CD14-positive monocyte (primary cell): ENCODE measurements around the gene MYRF. TPM values are rescaled to one million over a fixed set of nuclear protein-coding genes. Genes with fewer than 3 reads are reported as not detected.

Experiments used
- DNase-seq, 3 donors: peaks; one replicate each; pipeline ENCODE4 v3.0.0-alpha.2; 2011 to 2022
- H2AFZ ChIP-seq: 2 replicates; pipeline ENCODE4 v1.6.0; 2012; ENCODE audit warnings: mild to moderate bottlenecking, low read depth, low read length, inconsistent platforms; ENCODE audit not compliant: insufficient read depth, poor library complexity, severe bottlenecking
- H3K27ac ChIP-seq, 2 donors: 1 replicate in 1 of 2; 2 replicates in 1 of 2; pipeline ENCODE4 v1.5.1; 2012 to 2013; ENCODE audit warnings: low read length in 2 of 2, control low read depth in 1 of 2, inconsistent platforms in 1 of 2, low read depth in 1 of 2, mild to moderate bottlenecking in 1 of 2
- H3K27me3 ChIP-seq, 2 donors: one replicate each; pipeline versions ENCODE4 v1.6.0 to v1.6.1; 2011 to 2013; ENCODE audit warnings: low read length in 2 of 2; ENCODE audit not compliant: control insufficient read depth in 2 of 2, insufficient read depth in 2 of 2
- H3K36me3 ChIP-seq, 2 donors: replicated peaks in 1 of 2; 1 replicate in 1 of 2; 2 replicates in 1 of 2; pipeline versions ENCODE4 v1.5.1 to v1.6.1; 2012 to 2013; ENCODE audit warnings: low read length in 2 of 2, control low read depth in 1 of 2, inconsistent platforms in 1 of 2, mild to moderate bottlenecking in 1 of 2; ENCODE audit not compliant: insufficient read depth in 2 of 2, control insufficient read depth in 1 of 2
- H3K4me1 ChIP-seq, 2 donors: 1 replicate in 1 of 2; 2 replicates in 1 of 2; pipeline versions ENCODE4 v1.5.1 to v1.6.1; 2012 to 2013; ENCODE audit warnings: low read length in 2 of 2, control low read depth in 1 of 2, inconsistent platforms in 1 of 2, mild to moderate bottlenecking in 1 of 2, moderate library complexity in 1 of 2; ENCODE audit not compliant: insufficient read depth in 2 of 2, control insufficient read depth in 1 of 2
- H3K4me2 ChIP-seq: replicated peaks from 2 replicates; pipeline ENCODE3; 2012; ENCODE audit warnings: low read length, moderate library complexity, mild to moderate bottlenecking; ENCODE audit not compliant: poor library complexity, severe bottlenecking; ENCODE audit errors: extremely low read depth
- H3K4me3 ChIP-seq, 3 experiments: fragments of 200-600 bp in 1 of 3; sonication (generic) in 1 of 3; replicated peaks in 1 of 3; 1 replicate in 2 of 3; 2 replicates in 1 of 3; pipeline ENCODE4 v1.5.1; 2011 to 2013; ENCODE audit warnings: low read length in 3 of 3, mild to moderate bottlenecking in 3 of 3, control low read depth in 2 of 3, low read depth in 2 of 3, inconsistent platforms in 1 of 3, moderate library complexity in 1 of 3
- H3K79me2 ChIP-seq: 2 replicates; pipeline ENCODE4 v1.6.0; 2012; ENCODE audit warnings: mild to moderate bottlenecking, control low read depth, inconsistent platforms, low read length, moderate library complexity; ENCODE audit not compliant: insufficient read depth
- H3K9ac ChIP-seq: 2 replicates; pipeline ENCODE4 v1.6.0; 2017; ENCODE audit warnings: low read length, mild to moderate bottlenecking; ENCODE audit not compliant: insufficient read depth, poor library complexity, severe bottlenecking
- H3K9me3 ChIP-seq, 2 donors: replicated peaks in 1 of 2; 1 replicate in 1 of 2; 2 replicates in 1 of 2; pipeline versions ENCODE4 v1.5.1 to v1.6.1; 2012 to 2013; ENCODE audit warnings: low read length in 2 of 2, control low read depth in 1 of 2; ENCODE audit not compliant: control insufficient read depth in 1 of 2, insufficient read depth in 1 of 2
- H4K20me1 ChIP-seq: 2 replicates; pipeline ENCODE4 v1.6.0; 2012; ENCODE audit warnings: mild to moderate bottlenecking, low read length, control low read depth, moderate library complexity; ENCODE audit not compliant: insufficient read depth
- H3K27ac Mint-ChIP-seq, 7 donors: one replicate each; pipeline ENCODE4 v1.8.0; 2020; ENCODE audit warnings: mild to moderate bottlenecking in 7 of 7, mixed read lengths in 7 of 7, moderate library complexity in 6 of 7, inconsistent platforms in 2 of 7
- H3K27me3 Mint-ChIP-seq, 3 donors: one replicate each; pipeline ENCODE4 v1.8.0; 2021 to 2022; ENCODE audit warnings: low read depth in 3 of 3, mild to moderate bottlenecking in 3 of 3, mixed read lengths in 3 of 3, moderate library complexity in 3 of 3, inconsistent platforms in 1 of 3
- H3K36me3 Mint-ChIP-seq, 2 donors: one replicate each; pipeline ENCODE4 v1.8.0; 2020; ENCODE audit warnings: mixed read lengths in 2 of 2, inconsistent platforms in 1 of 2, mild to moderate bottlenecking in 1 of 2
- H3K4me1 Mint-ChIP-seq: one replicate; pipeline ENCODE4 v1.8.0; 2020; ENCODE audit warnings: mild to moderate bottlenecking, mixed read lengths
- H3K4me3 Mint-ChIP-seq, 2 donors: one replicate each; pipeline ENCODE4 v1.8.0; 2020; ENCODE audit warnings: mild to moderate bottlenecking in 2 of 2, mixed read lengths in 2 of 2, moderate library complexity in 1 of 2
- H3K9me3 Mint-ChIP-seq, 7 donors: one replicate each; pipeline ENCODE4 v1.8.0; 2020 to 2022; ENCODE audit warnings: mixed read lengths in 7 of 7, mild to moderate bottlenecking in 6 of 7, moderate library complexity in 6 of 7, inconsistent platforms in 2 of 7
- WGBS: methylation state at CpG from one replicate; pipeline ENCODE4 v1.1.5; 2013; ENCODE audit warnings: missing lambda C conversion rate; ENCODE audit not compliant: insufficient coverage; 5-methylcytosine and 5-hydroxymethylcytosine counted together
- intact Hi-C, 2 donors: fragments of 100-400 bp; cut with micrococcal nuclease; formaldehyde crosslinking; loops; one replicate each; pipeline versions ENCODE4 v1.15.0 to v1.15.1; 2023
- polyA plus RNA-seq, 3 donors: library from polyadenylated mRNA; depleted of rRNA in 1 of 3; unstranded in 2 of 3; stranded (reverse) in 1 of 3; fragments of 300-500 nt in 2 of 3; fragments of >200 nt in 1 of 3; fragmentation: Illumina TruSeq in 2 of 3; gene quantifications; 1 replicate in 2 of 3; 2 replicates in 1 of 3; pipeline ENCODE4 v1.2.3, GENCODE V29; 2012 to 2021
- TF ChIP-seq, protein P1 (sequence below): fragments of 200-600 bp; IDR thresholded peaks from one replicate; pipeline ENCODE4 v1.8.0; 2022; ENCODE audit warnings: antibody characterized with exemption, mild to moderate bottlenecking

Gene MYRF
- polyA plus RNA-seq, 3 donors = 0.18 to 0.19 TPM; not detected in 1

DNA sequence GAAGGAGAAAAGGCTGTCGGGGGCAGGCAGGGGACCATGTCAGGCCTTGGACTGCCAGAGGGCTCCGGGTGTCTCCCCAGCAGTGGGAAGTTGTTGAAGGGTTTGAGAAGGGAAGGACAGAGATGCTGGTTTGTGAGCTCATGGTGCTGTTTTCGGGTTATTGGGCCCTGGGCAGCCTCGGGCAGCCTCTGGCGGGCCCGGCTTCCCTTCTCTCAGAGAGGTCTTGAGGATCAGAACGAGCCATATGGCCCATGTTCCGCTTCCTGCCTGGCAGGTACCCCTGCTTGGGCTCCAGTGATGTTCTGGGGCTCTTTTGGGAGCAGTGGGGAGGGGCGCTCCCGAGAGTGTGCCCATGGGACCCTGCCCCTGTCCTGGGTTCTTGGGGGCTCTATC is 9.8 kb downstream of the MYRF start:
- Histone ChIP-seq H2AFZ (no peak overlapping the region), H3K4me2 (no peak overlapping the region), H3K27ac (no peak overlapping the region), H3K4me3 (no peak overlapping the region), H3K4me1 (no peaks in the 10 kb centered on the region), H3K27me3 (no peaks in the 10 kb centered on the region), H3K79me2 (no peaks in the 10 kb centered on the region), H3K9ac (no peak overlapping the region), H3K36me3 (no peaks in the 10 kb centered on the region), H3K9me3 (no peaks in the 10 kb centered on the region), H4K20me1 (no peaks in the 10 kb centered on the region)
- WGBS = 78% methylated on average over 10 of the region's 10 CpGs
- Mint-ChIP-seq H3K36me3 (no peaks in the 10 kb centered on the region), H3K4me1 (no peaks in the 10 kb centered on the region), H3K27me3 (peaks cover 4 to 9% (median 4%) of the 10 kb centered on the region in 3 donors), H3K9me3 (no peaks in the 10 kb centered on the region), H3K27ac (no peak overlapping the region), H3K4me3 (no peak overlapping the region)
- TF ChIP-seq, protein P1, sequence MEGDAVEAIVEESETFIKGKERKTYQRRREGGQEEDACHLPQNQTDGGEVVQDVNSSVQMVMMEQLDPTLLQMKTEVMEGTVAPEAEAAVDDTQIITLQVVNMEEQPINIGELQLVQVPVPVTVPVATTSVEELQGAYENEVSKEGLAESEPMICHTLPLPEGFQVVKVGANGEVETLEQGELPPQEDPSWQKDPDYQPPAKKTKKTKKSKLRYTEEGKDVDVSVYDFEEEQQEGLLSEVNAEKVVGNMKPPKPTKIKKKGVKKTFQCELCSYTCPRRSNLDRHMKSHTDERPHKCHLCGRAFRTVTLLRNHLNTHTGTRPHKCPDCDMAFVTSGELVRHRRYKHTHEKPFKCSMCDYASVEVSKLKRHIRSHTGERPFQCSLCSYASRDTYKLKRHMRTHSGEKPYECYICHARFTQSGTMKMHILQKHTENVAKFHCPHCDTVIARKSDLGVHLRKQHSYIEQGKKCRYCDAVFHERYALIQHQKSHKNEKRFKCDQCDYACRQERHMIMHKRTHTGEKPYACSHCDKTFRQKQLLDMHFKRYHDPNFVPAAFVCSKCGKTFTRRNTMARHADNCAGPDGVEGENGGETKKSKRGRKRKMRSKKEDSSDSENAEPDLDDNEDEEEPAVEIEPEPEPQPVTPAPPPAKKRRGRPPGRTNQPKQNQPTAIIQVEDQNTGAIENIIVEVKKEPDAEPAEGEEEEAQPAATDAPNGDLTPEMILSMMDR = no peak
- DNase-seq = no peak
- intact Hi-C loops = no loop called here

DNA sequence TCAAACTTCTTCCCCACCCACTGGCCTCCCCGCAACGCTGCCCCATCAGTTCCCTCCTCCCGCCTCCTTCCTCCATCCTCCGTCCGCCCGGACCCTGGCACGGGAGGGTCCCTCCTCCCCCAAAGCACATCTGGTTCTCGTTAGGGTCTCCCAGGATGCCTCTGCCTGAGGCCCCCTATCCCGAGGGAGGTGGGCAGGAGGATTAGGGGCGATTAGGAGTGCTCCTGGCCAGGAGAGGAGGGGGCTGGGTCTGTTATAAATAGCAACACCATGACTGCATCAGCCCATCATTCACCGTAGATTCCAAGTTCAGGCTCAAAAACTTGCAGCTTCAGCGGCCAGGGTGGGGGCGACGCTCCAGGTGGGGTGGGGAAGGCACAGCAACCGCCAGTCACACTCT is 10.4 kb downstream of the MYRF start:
- no peaks in the 10 kb centered on the region for H3K36me3 Mint-ChIP-seq

More for the DNA sequence above, 10.4 kb downstream of the MYRF start:
- Mint-ChIP-seq H3K4me1 (no peaks in the 10 kb centered on the region), H3K27me3 (peaks cover 4 to 9% (median 4%) of the 10 kb centered on the region in 3 donors), H3K27ac (no peak overlapping the region), H3K4me3 (no peak overlapping the region), H3K9me3 (no peaks in the 10 kb centered on the region)
- intact Hi-C loops = no loop called here
- H3K4me1 ChIP-seq = no peaks in the 10 kb centered on the region
- H3K36me3 ChIP-seq = no peaks in the 10 kb centered on the region
- no peaks in the 10 kb centered on the region for H4K20me1 ChIP-seq
- H3K4me2 ChIP-seq = no peak overlapping the region
- TF ChIP-seq, protein P1 = no peak
- no peaks in the 10 kb centered on the region for H3K79me2 ChIP-seq
- no peak overlapping the region for H3K27ac ChIP-seq
- H3K27me3 ChIP-seq = no peaks in the 10 kb centered on the region
- no peaks in the 10 kb centered on the region for H3K9me3 ChIP-seq
- H2AFZ ChIP-seq = no peak overlapping the region
- WGBS = 74% methylated on average over 4 of the region's 15 CpGs
- DNase-seq = no peak
- no peak overlapping the region for H3K9ac ChIP-seq
- no peak overlapping the region for H3K4me3 ChIP-seq
